Stimulated activated CD4-positive, alpha-beta T cell treated with anti-CD3 and anti-CD28 coated beads, Interleukin-1b, Interleukin-23, amount 100 ng/mL, for 48 hours (primary cell): ENCODE results near the gene AGAP1.

Experiments used
- DNase-seq: peaks from one replicate; pipeline ENCODE4 v3.0.0-alpha.2; 2020

The AGAP1 gene

DNA sequence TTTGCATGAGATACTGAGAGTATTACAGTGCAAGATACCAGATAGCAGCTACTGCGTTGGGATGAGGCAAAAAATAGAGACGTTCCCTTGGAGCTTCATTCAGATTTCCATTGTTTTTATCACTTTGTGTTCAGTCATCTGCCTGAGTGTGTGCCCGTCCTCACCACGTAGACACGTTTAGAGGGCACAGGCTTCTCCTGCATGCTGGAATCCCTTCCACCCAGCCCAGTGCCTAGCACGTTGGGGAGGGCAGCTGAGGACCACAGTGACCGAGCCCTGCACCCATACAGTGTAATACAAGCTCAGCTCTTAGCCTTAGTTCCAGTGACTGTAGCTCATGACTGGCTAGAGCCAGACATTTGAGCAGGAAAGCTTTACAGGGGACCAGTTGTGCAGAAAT, 539.6 kb downstream of the AGAP1 start:
- no peak for DNase-seq

- no peak for DNase-seq
These were observed 541.1 kb downstream of the AGAP1 start for GRCh38 chr2:236034974-236035373.

DNA sequence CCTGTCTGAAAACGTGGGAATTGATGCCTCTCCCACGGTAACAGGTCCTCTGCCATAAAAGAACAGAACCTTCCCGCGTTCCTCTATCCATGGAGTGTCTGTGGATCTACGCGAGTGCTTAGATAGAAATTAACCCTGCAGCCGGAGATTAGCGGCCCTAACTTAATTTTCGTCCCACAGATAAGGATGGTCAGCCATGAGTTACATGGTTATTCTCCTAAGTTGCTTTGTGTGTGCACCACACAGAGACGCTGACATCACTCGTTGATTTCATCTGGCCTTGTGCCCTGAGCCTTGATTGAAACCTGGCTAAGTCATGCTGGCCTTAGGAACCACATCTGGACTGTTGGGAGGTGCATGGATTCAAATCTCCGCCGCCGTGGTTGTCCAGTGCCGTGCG, 542.2 kb downstream of the AGAP1 start:
- DNase-seq: no peak

GRCh38 chr2:236038096-236038495, 544.3 kb downstream of the AGAP1 start:
- no peak for DNase-seq

GRCh38 chr2:236040600-236041328, 546.9 kb downstream of the AGAP1 start:
- DNase-seq: no peak

DNA sequence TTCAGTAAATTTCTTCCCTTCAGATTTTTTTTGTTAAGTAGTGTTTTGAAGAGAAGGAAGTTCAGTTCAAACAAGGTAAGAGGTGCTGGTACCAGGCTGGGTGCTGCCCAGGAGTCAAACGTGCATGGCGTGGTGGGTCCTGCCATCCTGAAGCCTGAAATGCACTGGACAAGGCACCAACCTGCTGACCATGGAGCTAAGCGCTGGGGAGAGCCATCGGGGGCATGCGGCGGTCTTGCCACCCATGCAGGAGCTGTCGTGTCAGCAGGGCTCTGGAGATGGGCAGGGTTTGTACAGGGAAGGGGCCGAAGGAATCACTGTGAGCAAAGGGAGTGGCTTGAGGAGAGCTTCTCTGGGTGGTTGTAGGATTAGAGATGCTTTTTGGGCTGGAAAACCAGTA, 547.8 kb downstream of the AGAP1 start:
- DNase-seq: no peak

- DNase-seq: no peak
These were observed 548.2 kb downstream of the AGAP1 start for GRCh38 chr2:236042087-236042486.

DNA sequence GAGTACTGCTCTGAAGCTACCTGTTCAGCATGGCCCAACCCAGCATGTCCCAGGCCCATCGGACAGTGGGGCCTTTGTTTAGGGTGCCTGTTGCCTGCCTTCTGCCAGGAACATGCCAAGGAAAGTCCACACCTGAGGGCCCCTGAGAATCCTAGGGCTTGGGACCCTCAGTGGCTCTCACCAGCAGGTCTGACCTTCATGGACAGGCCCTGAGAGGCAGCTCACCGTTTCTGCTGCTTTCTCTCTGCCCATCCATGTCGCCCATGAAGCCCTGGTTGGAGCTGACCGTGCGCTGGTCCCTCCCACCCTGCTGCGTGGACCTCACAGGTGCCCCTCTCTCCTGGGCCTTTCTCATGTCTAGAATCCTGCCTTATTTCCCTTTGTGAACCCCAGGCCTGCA, 550.3 kb downstream of the AGAP1 start:
- no peak for DNase-seq

DNA sequence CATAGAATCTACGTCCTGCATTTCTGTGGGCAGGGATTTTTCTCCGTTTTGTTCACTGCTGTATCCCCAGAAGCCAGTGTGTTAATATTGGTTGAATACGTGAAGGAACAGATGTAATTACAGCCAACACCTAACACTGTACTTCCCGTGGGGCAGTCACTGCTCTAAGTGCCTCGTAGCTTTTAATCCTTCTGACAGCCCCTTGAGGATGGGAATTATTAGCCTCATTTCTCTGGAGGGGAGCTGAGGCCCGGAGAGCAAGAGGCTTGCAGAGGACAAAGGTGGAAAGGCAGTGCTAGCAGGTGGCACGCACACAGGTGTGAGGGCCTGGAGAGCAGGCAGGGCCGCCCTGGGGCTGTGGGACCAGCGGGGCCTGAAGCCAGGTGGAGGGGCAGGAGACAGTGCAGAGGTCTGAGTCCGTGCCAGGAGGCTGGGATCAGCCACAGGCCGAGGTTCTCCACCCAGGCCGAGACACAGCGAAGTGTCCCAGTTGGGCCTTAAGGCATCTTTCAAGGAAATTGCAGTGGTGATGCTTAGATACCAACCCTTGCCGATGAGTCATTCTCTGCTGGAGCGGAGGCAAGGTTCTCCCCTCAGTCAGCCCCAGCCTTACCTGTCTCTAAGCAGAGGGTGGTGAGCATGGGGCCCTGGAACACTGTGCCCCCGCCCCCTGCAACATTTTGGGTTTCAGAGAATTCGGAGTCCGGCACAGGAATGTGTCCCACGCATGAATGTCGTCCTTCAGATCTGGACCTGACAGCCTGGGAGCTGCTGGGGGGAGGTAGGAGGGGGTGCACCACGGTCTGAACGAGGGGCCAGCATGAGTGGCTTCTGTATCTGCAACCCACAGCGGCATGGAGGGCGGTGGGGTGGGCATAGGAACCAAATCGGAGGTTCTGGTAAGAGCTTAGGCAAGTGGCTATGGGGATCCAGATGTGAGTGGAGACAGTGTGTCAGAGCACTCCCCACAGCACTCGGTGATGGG, 551.7 kb downstream of the AGAP1 start:
- no peak for DNase-seq

DNA sequence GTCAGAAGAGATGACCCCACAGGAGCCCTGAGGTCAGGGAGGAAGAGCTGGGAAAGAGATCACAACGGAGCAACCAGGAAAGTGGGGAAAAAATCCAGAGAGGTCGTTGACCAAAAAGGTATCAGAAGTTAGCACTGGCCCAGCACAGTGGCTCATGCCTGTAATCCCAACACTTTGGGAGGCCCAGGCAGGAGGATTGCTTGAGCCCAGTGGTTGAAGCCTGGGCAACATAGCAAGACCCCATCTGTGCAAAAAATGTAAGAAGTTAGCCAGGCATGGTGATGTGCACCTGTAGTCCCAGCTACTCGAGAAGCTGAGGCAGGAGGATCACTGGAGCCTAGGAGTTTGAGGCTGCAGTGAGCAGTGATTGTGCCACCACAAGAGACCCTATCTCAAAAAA, 552.9 kb downstream of the AGAP1 start:
- no peak for DNase-seq

GRCh38 chr2:236047176-236047575, 553.3 kb downstream of the AGAP1 start:
- DNase-seq: no peak

GRCh38 chr2:236047886-236048540, 554.2 kb downstream of the AGAP1 start:
- no peak for DNase-seq

GRCh38 chr2:236049981-236050380, 556.1 kb downstream of the AGAP1 start:
- peak; percentile 13 for DNase-seq

DNA sequence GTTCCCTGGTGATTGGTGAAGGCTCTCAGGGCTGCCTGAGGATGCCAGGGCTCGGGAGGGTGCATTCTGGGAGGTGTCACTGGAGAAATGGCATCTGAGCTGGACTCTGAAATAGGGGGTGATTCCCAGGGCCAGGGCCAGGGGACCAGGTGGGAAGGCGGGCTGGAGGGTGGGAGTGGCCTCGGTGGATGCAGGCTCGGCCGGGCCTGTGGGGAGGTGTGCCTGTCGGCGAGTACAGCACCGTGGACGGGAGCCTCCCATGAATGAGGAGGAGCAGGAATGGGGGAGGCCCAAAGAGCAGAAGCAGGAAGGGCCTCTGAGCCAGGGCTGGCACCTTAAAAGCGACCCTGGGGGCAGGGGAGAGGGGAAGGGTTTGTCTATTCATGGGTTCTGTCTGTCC, 557.5 kb downstream of the AGAP1 start:
- DNase-seq: no peak

- no peak for DNase-seq
These were observed 558.0 kb downstream of the AGAP1 start for GRCh38 chr2:236051806-236052205.

DNA sequence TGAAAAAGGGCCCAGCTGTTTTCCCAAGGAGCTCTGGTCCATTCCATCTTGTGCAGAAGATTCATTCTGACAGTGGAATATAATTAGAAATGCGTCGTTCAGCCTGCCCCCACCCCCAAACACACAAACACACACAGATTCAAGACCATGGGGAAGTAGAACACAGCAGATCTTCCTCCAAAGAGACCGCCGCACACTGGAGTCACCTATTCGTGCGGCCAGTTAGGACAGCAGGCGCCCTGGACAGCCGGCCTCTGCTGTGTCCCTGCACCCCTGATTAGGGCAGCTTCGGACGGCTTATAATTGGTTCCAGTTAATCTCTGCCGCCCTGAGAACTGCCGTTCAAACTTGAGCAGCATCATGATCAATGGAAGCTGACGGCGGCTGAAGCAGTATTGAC, 558.4 kb downstream of the AGAP1 start:
- DNase-seq: no peak

DNA sequence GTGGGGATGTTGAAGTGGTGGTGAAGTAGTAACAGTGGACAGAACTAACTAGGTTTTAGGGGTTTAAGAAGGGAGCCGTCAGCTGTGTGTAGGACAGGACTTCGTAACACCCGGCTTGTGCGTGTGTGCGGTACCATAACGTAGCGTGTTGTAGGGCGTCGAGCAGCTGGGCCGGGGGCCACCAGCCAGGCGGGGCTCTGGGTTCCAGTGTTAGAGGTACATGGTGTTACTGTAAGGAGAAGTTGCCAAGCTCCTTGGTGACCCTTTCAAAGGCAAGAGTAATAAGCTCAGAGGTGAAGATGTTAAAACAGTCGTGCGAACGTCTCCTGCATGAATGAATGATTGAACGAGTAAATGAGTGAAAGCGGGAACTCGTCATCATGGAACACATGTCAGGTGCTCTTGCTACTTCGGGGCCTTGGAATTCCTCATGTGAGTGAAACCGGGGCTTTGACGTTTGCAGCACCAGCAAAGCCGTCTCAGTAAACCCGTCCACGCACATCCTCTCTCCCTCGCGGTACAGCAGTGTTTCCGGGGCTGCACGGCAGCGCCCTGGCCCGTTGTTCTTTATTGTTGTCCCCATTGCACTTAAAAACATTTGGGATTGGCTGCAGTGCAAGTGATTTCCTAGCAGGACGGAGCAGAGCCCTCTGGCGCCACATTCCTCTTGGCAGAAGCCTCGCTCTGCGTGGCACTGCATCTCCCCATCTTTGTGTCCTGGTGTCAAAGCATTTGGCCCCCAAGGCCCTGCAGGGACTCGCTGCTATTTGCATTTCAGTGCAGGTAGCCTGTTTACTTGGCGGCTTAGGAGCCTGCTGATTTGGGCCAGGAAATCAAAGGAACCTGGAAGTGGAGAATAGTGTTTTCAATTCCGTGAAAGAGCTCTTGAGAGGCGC, 559.3 kb downstream of the AGAP1 start:
- no peak for DNase-seq

DNA sequence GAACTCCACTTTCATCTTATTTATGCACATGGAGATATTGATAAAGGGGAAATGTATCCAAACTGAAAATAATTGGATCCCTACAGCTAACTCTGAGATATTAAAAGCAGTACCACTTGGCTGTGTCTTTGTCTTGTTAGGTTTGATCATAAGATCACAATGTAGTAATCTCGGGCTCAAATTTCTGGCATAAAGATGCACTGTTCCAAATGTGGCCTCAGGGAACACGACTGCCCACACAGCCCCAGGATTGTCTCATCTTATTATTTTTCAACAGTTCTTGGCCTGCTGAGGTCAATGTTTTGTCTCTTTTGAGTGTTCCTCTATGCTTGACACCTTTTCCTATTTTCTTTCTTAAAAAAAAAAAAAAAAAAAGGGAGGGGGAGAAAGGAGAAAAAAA, 560.3 kb downstream of the AGAP1 start:
- no peak for DNase-seq

DNA sequence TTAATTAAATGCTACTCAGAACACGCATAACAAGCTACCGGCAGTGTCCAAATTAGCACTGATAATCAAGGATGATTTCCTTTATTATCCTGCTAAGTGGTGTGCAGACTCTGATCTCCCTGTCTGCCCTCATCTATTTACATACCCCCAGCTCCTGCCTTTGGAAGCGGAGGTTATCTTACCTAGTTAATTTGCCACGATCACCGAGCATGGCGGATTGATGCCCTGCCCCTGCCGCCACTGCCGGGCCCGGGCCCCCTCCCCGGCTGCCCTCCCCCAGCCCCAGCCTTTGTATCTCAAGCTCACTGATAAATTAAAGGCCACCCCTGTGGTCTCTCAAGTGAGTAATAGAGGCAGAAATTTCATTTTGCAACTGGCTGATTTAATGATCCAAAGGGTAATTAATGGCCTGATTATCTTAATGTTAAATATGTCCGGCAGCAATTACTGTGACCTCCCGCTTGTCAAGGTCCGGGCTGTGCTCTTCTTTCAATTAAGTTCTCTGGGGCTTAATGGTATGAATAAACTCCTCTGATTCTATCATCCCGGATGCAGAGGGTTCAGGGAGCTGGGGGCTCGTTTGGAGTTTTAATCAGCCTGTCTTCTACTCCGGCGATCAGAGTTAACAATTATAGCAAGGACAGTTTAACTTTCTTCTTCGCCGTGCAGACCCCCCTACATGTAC, 560.9 kb downstream of the AGAP1 start:
- DNase-seq: no peak

DNA sequence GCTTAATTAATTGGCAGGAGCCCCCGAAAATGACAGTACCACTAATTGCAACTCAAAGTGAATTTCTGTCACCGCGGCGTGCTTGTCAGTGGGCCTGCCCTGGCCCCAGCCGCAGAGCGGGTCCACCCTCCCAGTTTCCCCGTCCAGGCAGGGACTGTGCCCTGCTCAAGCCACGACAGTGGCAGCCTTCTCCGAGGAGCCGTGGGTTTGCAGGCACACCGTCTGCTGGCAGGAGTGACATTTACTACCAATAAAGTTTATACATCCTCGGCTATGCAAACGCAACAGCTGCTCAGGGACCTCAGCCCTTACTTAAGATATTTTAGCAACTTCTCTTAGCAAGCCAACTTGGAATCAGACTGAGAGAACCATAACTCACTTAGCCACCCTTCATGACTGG, 561.6 kb downstream of the AGAP1 start:
- no peak for DNase-seq

GRCh38 chr2:236056141-236056540, 562.3 kb downstream of the AGAP1 start:
- DNase-seq: no peak

- DNase-seq: no peak
These were observed 563.5 kb downstream of the AGAP1 start for GRCh38 chr2:236057375-236057774.
